Activated naive CD4-positive, alpha-beta T cell treated with anti-CD3 and anti-CD28 coated beads, Interleukin-2, amount 50 U/mL, for 16 hours (primary cell): ENCODE results near the gene KIF18B.
A peak's percentile ranks its signal among the peaks of the same experiment; 100 is the strongest.

Experiments
- DNase-seq: peaks from one replicate; pipeline ENCODE4 v3.0.0-alpha.2; 2020

KIF18B gene

GRCh38 chr17:44947461-44948314, at the start of gene KIF18B:
KIF18B (minus strand) TSS chr17:44947773; CDS start chr17:44936344, 11,429 bp downstream.
- peak; percentile 85 for DNase-seq

- DNase-seq: no peak
These were observed 48.7 kb upstream of the KIF18B start for GRCh38 chr17:44996304-44996703.

- DNase-seq: no peak
These were observed 47.9 kb upstream of the KIF18B start for GRCh38 chr17:44995436-44996001.

GRCh38 chr17:44992242-44992939, 44.8 kb upstream of the KIF18B start:
- no peak for DNase-seq

GRCh38 chr17:44990994-44991393, 43.4 kb upstream of the KIF18B start:
- DNase-seq: no peak

GRCh38 chr17:44989552-44990138, 42.1 kb upstream of the KIF18B start:
- DNase-seq: no peak

- no peak for DNase-seq
These were observed 40.7 kb upstream of the KIF18B start for GRCh38 chr17:44988044-44988942.

GRCh38 chr17:44983563-44983962, 36.0 kb upstream of the KIF18B start:
- DNase-seq: no peak

GRCh38 chr17:44982113-44982702, 34.6 kb upstream of the KIF18B start:
- no peak for DNase-seq

GRCh38 chr17:44981221-44981968, 33.8 kb upstream of the KIF18B start:
- no peak for DNase-seq

- DNase-seq: no peak
These were observed 31.9 kb upstream of the KIF18B start for GRCh38 chr17:44979426-44979995.

GRCh38 chr17:44978807-44979206, 31.2 kb upstream of the KIF18B start:
- DNase-seq: no peak

GRCh38 chr17:44977814-44978550, 30.4 kb upstream of the KIF18B start:
- no peak for DNase-seq

- no peak for DNase-seq
These were observed 29.5 kb upstream of the KIF18B start for GRCh38 chr17:44977065-44977464.

- DNase-seq: no peak
These were observed 28.6 kb upstream of the KIF18B start for GRCh38 chr17:44976206-44976605.

GRCh38 chr17:44972953-44973352, 25.4 kb upstream of the KIF18B start:
- DNase-seq: no peak

GRCh38 chr17:44971776-44972483, 24.4 kb upstream of the KIF18B start:
- DNase-seq: peak; percentile 72

GRCh38 chr17:44970136-44970741, 22.7 kb upstream of the KIF18B start:
- peak; percentile 25 for DNase-seq
